ENCODE measurements around the gene FOXO1.

FOXO1 gene

GRCh38 chr13:40605573-40605972 lies 60.9 kb downstream of the FOXO1 start:
- TF ChIP-seq CTCF (IDR thresholded peaks at IDR 0.05; ENCODE audit: low read depth, low read length) = no peak
- DNase-seq (ENCODE audit: extremely low read depth, low read depth) = no peak

GRCh38 chr13:40604135-40604534 lies 62.3 kb downstream of the FOXO1 start:
- no peak for DNase-seq (ENCODE audit: extremely low read depth, low read depth)
- no peak for TF ChIP-seq CTCF (IDR thresholded peaks at IDR 0.05; ENCODE audit: low read depth, low read length)

GRCh38 chr13:40600149-40600751 lies 66.2 kb downstream of the FOXO1 start:
- no peak for DNase-seq (ENCODE audit: extremely low read depth, low read depth)
- TF ChIP-seq CTCF (IDR thresholded peaks at IDR 0.05; ENCODE audit: low read depth, low read length) = no peak

- TF ChIP-seq CTCF (IDR thresholded peaks at IDR 0.05; ENCODE audit: low read depth, low read length) = no peak
- DNase-seq (ENCODE audit: extremely low read depth, low read depth) = no peak
These were observed 66.7 kb downstream of the FOXO1 start for GRCh38 chr13:40599747-40600146.

GRCh38 chr13:40599124-40599523 lies 67.3 kb downstream of the FOXO1 start:
- DNase-seq (ENCODE audit: extremely low read depth, low read depth) = no peak
- no peak for TF ChIP-seq CTCF (IDR thresholded peaks at IDR 0.05; ENCODE audit: low read depth, low read length)

GRCh38 chr13:40598569-40598968 lies 67.9 kb downstream of the FOXO1 start:
- TF ChIP-seq CTCF (IDR thresholded peaks at IDR 0.05; ENCODE audit: low read depth, low read length) = no peak
- DNase-seq (ENCODE audit: extremely low read depth, low read depth) = no peak

GRCh38 chr13:40597735-40598365 lies 68.6 kb downstream of the FOXO1 start:
- DNase-seq (ENCODE audit: extremely low read depth, low read depth) = no peak
- TF ChIP-seq CTCF (IDR thresholded peaks at IDR 0.05; ENCODE audit: low read depth, low read length) = no peak

Measured in AG09319 (cell line).